K562 (cell line): ENCODE data around the gene PANK2. TPM values are rescaled to one million over a fixed set of nuclear protein-coding genes. Genes with fewer than 3 reads are reported as not detected.
"Not testable (repeated sequence)": the region's sequence is repeated elsewhere in the genome, so short reads cannot be mapped to it uniquely, and the experiment has no call there.

ENCODE experiments used
- ATAC-seq: fragments of 200-7000 bp; cut with Tn5 transposase; 3 replicates; pipeline ENCODE4 v1.9.1; 2020; ENCODE audit warnings: moderate library complexity
- BruUV-seq: library from RNA; stranded (reverse); fragments of 400-500 nt; replicated peaks from 2 replicates; lab custom pipeline; 2021; lab: Mats Ljungman, UMichigan
- CTCF ChIA-PET: fragments of 300-600 bp; formaldehyde crosslinking; extraction: SDS; loops from one replicate; lab custom pipeline; 2021; ENCODE audit warnings: low intra/inter-chr PET ratio; lab: Yijun Ruan, JAX
- POLR2A ChIA-PET: fragments of 300-600, 350-650 bp; sonication (Branson Sonifier 250); formaldehyde crosslinking; extraction: SDS; loops from one replicate; lab custom pipeline; 2021; ENCODE audit warnings: antibody characterized with exemption, inconsistent platforms; lab: Yijun Ruan, JAX
- DNase-seq, 4 experiments: peaks; one replicate each; pipeline versions ENCODE4 v3.0.0 to v3.0.0-alpha.2; 2011 to 2018; ENCODE audit warnings: low spot score in 3 of 4, mixed read lengths in 3 of 4; ENCODE audit errors: extremely low read depth in 1 of 4
- FAIRE-seq: peaks from 2 replicates; lab custom pipeline; 2011; peaks lifted over from hg19 to GRCh38; lab: Jason Lieb, UNC
- H2AFZ ChIP-seq: 2 replicates; pipeline ENCODE4 v1.6.0; 2011; ENCODE audit warnings: low read depth, low read length, control low read depth, inconsistent platforms
- H3K27ac ChIP-seq: fragments of 200-600 bp; 3 replicates; pipeline ENCODE4 v1.8.0; 2011; ENCODE audit warnings: low read depth, mild to moderate bottlenecking, control low read depth, inconsistent platforms, low read length, moderate library complexity, mixed read lengths; ENCODE audit errors: extremely low read depth
- H3K27me3 ChIP-seq, 2 experiments: fragments of 300-600 bp in 1 of 2; 2 replicates in 1 of 2; 3 replicates in 1 of 2; pipeline versions ENCODE4 v1.6.0 to v1.8.0; 2011; ENCODE audit warnings: inconsistent platforms in 2 of 2, low read length in 2 of 2, mild to moderate bottlenecking in 1 of 2, mixed read lengths in 1 of 2, moderate library complexity in 1 of 2; ENCODE audit not compliant: control insufficient read depth in 2 of 2, insufficient read depth in 2 of 2
- H3K36me3 ChIP-seq: fragments of 300-600 bp; 3 replicates; pipeline ENCODE4 v1.8.0; 2011; ENCODE audit warnings: mild to moderate bottlenecking, low read length, inconsistent platforms; ENCODE audit not compliant: control insufficient read depth, insufficient read depth
- H3K4me1 ChIP-seq, 2 experiments: fragments of 200-600 bp in 1 of 2; replicated peaks in 1 of 2; 2 replicates in 1 of 2; 3 replicates in 1 of 2; pipeline versions ENCODE4 v1.5.1 to v1.8.0; 2011; ENCODE audit warnings: inconsistent platforms in 2 of 2, low read length in 2 of 2, mild to moderate bottlenecking in 1 of 2, mixed read lengths in 1 of 2, moderate library complexity in 1 of 2; ENCODE audit not compliant: control insufficient read depth in 2 of 2, insufficient read depth in 2 of 2
- H3K4me2 ChIP-seq: 2 replicates; pipeline ENCODE4 v1.6.1; 2011; ENCODE audit warnings: low read length, control low read depth, inconsistent platforms, mixed read lengths; ENCODE audit not compliant: insufficient read depth
- H3K4me3 ChIP-seq: fragments of 200-600 bp; sonication (generic), shearing (Covaris generic); 2 replicates; pipeline ENCODE4 v1.5.1; 2016; ENCODE audit warnings: control low read depth, inconsistent platforms
- H3K79me2 ChIP-seq: fragments of 200-600 bp; 3 replicates; pipeline ENCODE4 v1.8.0; 2011; ENCODE audit warnings: low read length, inconsistent platforms; ENCODE audit not compliant: control insufficient read depth, insufficient read depth
- H3K9ac ChIP-seq, 2 experiments: 2 replicates each; pipeline versions ENCODE4 v1.6.0 to v1.6.1; 2011; ENCODE audit warnings: low read depth in 2 of 2, low read length in 2 of 2, control low read depth in 1 of 2, inconsistent platforms in 1 of 2, mild to moderate bottlenecking in 1 of 2, mixed read lengths in 1 of 2; ENCODE audit not compliant: insufficient read depth in 1 of 2
- H3K9me1 ChIP-seq: one replicate; pipeline ENCODE4 v1.6.0; 2011; ENCODE audit warnings: inconsistent platforms, mild to moderate bottlenecking, low read length, moderate library complexity; ENCODE audit not compliant: control insufficient read depth, insufficient read depth
- H3K9me3 ChIP-seq: replicated peaks from 2 replicates; pipeline ENCODE4 v1.5.1; 2011; ENCODE audit warnings: low read depth, low read length, inconsistent platforms; ENCODE audit not compliant: control insufficient read depth, insufficient read depth
- H4K20me1 ChIP-seq: replicated peaks from 2 replicates; pipeline ENCODE4 v1.6.1; 2011; ENCODE audit warnings: low read length, inconsistent platforms, mixed read lengths; ENCODE audit not compliant: control insufficient read depth, insufficient read depth
- HEY1 ChIP-seq: fragments of 250-450 bp; sonication (Bioruptor Pico); IDR thresholded peaks from 2 replicates; pipeline ENCODE4 v1.5.0; 2020; ENCODE audit warnings: mild to moderate bottlenecking, moderate library complexity, borderline replicate concordance
- KDM1A ChIP-seq, 2 experiments: fragments of 450-650 bp; IDR thresholded peaks; 2 replicates each; pipeline ENCODE4 v1.6.1; 2016; ENCODE audit warnings: mild to moderate bottlenecking in 2 of 2
- SAFB2 ChIP-seq: fragments of 200-400 bp; formaldehyde crosslinking; IDR thresholded peaks from 2 replicates; pipeline ENCODE4 v1.6.1; 2018; ENCODE audit warnings: borderline replicate concordance, low read length, low read depth, moderate library complexity; ENCODE audit not compliant: severe bottlenecking
- SPI1 ChIP-seq: IDR thresholded peaks from 2 replicates; pipeline ENCODE4 v1.6.1; 2011; ENCODE audit warnings: low read depth, low read length, control low read depth, borderline replicate concordance
- ZFX ChIP-seq: sonication (generic); formaldehyde crosslinking; IDR thresholded peaks from 2 replicates; pipeline ENCODE4 v1.8.0; 2022; ENCODE audit warnings: mild to moderate bottlenecking, missing genetic modification reagents, moderate library complexity
- ZNF174 ChIP-seq: fragments of 250-450 bp; sonication (Bioruptor Pico); IDR thresholded peaks from 2 replicates; pipeline ENCODE4 v1.4.0; 2020; ENCODE audit warnings: mild to moderate bottlenecking
- WGBS: fragments of 100-300 bp; shearing (Covaris generic); methylation state at CpG from one replicate; pipeline ENCODE4 v1.1.6; 2016; ENCODE audit warnings: low coverage, mixed read lengths; ENCODE audit not compliant: insufficient coverage; ENCODE audit errors: missing lambda C conversion rate; 5-methylcytosine and 5-hydroxymethylcytosine counted together
- in situ Hi-C: fragments of 300-500 bp; cut with MboI; formaldehyde crosslinking; loops from 4 replicates; pipeline ENCODE4 v1.15.0; 2018; ENCODE audit warnings: inconsistent platforms, mixed read lengths
- intact Hi-C: fragments of 100-400 bp; cut with micrococcal nuclease; formaldehyde crosslinking; loops from 2 replicates; pipeline ENCODE4 v1.14.2; 2022
- polyA plus RNA-seq, 8 experiments: library from polyadenylated mRNA; depleted of rRNA in 4 of 8; stranded (reverse) in 5 of 8; unstranded in 3 of 8; fragments of >200 nt; fragmentation: Nextera tagmentation in 2 of 8; fragmentation: Illumina TruSeq in 1 of 8; extraction: Ambion mirVana in 2 of 8; extraction: Trizol in 1 of 8; gene quantifications; 2 replicates each; pipeline versions ENCODE4 v1.2.1 to v1.2.3, GENCODE V29; 2011 to 2014; ENCODE audit warnings: inconsistent platforms in 1 of 8, missing spikeins in 1 of 8
- total RNA-seq, 7 experiments: library from RNA; depleted of rRNA in 6 of 7; stranded (reverse); fragments of >200 nt in 6 of 7; fragmentation: Illumina TruSeq in 2 of 7; extraction: Trizol in 2 of 7; gene quantifications; 2 replicates each; pipeline versions ENCODE4 v1.2.1 to v1.2.3, GENCODE V29; 2011 to 2021; ENCODE audit warnings: low replicate concordance in 1 of 7
- TF ChIP-seq, protein P1 (sequence below), 2 experiments: fragments of 450-650 bp; IDR thresholded peaks; 2 replicates each; pipeline ENCODE4 v1.6.1; 2016

The PANK2 gene
- total and polyA plus RNA-seq, 9 of the 15 experiments (the other 6 are each of a cell fraction or from before 2014, with no cell fraction given), result 14.9 to 43.5 (median 31.4) TPM

DNA sequence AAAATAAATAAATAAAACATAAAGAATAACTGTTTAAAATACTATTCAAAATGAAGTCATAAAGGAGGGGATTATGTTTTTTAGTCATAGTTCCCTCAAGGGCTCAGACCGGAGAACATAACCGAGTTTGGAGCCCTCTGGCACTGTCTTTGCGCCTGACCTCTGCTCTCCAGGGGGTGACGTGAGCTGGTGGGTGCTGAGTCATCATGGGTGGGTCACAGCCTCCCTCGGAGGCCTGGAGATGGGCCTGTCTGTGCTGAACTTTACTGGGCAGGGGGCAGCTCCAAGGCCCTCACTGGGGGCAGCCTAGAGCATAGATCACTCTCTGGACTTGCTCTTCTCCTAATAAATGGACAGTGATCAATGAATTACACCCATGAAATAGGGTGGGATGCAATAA lies 45.7 kb upstream of the PANK2 start (continued):
- TF ChIP-seq KDM1A (IDR thresholded peaks at IDR 0.05), result peak in 1 of 2 experiments; percentile 11; a peak in 1 of 4 replicates
- no peak for TF ChIP-seq SAFB2
- no peak for TF ChIP-seq SPI1
- TF ChIP-seq ZNF174, result no peak
- peak; percentile 79 for TF ChIP-seq ZFX
- TF ChIP-seq HEY1 (CRISPR knock-in tag), result no peak

DNA sequence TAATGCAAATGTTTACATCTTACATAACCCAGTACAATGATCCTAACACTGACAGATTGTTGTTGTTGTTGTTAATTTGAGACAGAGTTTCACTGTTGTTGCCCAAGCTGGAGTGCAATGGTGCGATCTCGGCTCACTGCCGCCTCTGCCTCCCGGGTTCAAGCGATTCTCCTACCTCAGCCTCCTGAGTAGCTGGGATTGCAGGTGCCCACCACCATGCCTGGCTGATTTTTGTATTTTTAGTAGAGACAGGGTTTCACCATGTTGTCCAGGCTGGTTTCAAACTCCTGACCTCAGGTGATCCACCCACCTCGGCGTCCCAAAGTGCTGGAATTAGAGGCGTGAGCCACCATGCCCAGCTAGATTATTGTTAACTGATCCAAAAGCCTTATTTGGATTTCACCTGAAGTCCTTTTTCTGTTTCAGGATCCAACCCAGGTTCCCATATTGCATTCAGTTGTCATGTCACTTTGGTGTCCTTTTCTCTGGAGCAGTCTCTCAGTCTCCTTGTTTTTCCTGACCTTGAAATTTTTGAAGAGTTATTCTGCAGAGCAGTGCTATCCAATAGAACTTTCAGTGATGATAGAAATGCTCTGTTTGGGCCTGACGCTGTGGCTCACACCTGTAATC lies 45.1 kb upstream of the PANK2 start:
- H3K27ac ChIP-seq, result peak overlapping the region; percentile 76
- intact Hi-C loops, FAIRE-seq, H3K9me3 ChIP-seq, CTCF ChIA-PET, H3K4me2 ChIP-seq, ATAC-seq, H3K9me1 ChIP-seq, H3K4me3 ChIP-seq, DNase-seq, H3K27me3 ChIP-seq, H4K20me1 ChIP-seq, BruUV-seq, in situ Hi-C loops: not testable (repeated sequence)
- peaks cover 28% of the 10 kb centered on the region for H3K79me2 ChIP-seq
- H3K4me1 ChIP-seq, result peaks cover 37 to 51% of the 10 kb centered on the region in 2 experiments; a peak in 4 of 5 replicates
- POLR2A ChIA-PET, result interaction anchor here (1.0 to 2.0 kb wide), 3 partner anchors 10 to 23 kb away, joined by 3 to 13 read pairs (median 5); partner anchors contain the start of gene AP5S1
- WGBS, result 63% methylated on average over 9 of the region's 9 CpGs
- TF ChIP-seq, protein P1, sequence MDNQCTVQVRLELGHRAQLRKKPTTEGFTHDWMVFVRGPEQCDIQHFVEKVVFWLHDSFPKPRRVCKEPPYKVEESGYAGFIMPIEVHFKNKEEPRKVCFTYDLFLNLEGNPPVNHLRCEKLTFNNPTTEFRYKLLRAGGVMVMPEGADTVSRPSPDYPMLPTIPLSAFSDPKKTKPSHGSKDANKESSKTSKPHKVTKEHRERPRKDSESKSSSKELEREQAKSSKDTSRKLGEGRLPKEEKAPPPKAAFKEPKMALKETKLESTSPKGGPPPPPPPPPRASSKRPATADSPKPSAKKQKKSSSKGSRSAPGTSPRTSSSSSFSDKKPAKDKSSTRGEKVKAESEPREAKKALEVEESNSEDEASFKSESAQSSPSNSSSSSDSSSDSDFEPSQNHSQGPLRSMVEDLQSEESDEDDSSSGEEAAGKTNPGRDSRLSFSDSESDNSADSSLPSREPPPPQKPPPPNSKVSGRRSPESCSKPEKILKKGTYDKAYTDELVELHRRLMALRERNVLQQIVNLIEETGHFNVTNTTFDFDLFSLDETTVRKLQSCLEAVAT (IDR thresholded peaks at IDR 0.05), result peak in 1 of 2 experiments; percentile 57; a peak in 1 of 4 replicates
- peak overlapping the region; percentile 35 to 53; a peak in 3 of 4 replicates for H3K9ac ChIP-seq
- peaks cover 10% of the 10 kb centered on the region; the same call in 2 of the 3 replicates for H3K36me3 ChIP-seq
- peak overlapping the region; percentile 50; the same call in 1 of the 2 replicates for H2AFZ ChIP-seq
